HG02852 (cell line): ENCODE results near the gene MCF2L.
"Not testable (repeated sequence)": the region's sequence is repeated elsewhere in the genome, so short reads cannot be mapped to it uniquely, and the experiment has no call there.

Source experiments
- ATAC-seq: cut with Tn5 transposase; IDR thresholded peaks from one replicate; pipeline ENCODE4 v1.9.1; 2021; ENCODE audit warnings: mild to moderate bottlenecking, moderate library complexity; ENCODE audit not compliant: unreplicated experiment

Gene MCF2L

DNA sequence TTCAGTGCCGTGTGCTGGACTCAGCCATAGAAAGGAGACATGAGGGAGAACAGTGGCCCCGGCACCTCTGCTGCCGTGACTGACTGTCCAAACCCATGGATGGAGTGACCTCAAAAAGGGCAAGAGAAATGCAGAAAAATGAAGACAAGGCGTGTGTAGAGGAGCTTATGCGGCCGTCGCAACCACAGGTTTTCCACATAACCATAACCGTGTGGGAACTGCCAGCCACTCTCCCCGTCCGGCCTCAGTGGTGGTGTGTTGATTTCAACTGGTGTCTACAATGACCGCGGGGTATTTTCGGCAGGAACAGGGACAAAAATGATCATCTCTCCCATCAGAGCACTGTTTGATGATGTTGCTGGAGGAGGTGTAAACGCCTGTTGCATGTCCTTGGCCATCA is 93.7 kb downstream of the MCF2L start:
- no peak for ATAC-seq

DNA sequence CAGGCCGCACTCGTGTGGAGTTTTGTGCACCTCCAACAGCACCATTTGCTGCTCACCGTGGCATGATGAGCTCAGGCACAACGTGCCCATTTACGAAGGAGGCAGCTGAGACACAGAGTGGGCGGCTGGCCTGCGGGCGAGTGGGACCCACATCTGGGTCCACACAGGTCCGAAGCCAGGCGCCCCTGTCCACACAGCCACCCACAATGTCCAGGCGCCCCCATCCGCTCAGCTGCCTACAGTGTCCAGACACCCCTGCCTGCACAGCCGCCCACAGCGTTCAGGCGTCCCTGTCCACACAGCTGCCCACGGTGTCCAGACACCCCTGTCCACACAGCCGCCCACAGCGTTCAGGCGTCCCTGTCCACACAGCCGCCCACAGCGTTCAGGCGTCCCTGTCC is 94.1 kb downstream of the MCF2L start:
- ATAC-seq, result no peak

DNA sequence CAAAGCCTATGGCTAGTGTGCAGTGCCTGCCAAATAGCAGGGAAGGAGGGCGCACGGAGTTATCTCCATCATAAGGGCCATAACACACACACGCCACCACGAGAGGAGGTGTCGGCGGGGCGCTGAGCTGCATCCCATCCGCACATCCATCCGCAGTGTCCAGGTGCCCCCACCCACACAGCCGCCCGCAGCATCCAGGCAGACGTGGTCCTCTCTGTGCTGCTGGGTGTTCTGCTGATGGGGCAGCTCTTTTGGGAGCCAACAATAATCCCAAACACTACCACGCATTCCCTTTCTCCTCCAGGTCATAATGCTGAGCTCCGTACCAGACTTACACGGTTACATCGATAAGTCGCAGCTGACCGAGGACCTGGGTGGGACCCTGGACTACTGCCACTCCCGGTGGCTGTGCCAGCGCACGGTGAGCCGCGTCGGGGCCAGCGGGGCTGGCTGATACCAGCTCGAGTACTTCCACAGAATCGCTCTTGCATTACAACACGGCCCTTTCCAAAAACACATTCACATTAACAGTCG is 95.1 kb downstream of the MCF2L start:
- ATAC-seq, result no peak

DNA sequence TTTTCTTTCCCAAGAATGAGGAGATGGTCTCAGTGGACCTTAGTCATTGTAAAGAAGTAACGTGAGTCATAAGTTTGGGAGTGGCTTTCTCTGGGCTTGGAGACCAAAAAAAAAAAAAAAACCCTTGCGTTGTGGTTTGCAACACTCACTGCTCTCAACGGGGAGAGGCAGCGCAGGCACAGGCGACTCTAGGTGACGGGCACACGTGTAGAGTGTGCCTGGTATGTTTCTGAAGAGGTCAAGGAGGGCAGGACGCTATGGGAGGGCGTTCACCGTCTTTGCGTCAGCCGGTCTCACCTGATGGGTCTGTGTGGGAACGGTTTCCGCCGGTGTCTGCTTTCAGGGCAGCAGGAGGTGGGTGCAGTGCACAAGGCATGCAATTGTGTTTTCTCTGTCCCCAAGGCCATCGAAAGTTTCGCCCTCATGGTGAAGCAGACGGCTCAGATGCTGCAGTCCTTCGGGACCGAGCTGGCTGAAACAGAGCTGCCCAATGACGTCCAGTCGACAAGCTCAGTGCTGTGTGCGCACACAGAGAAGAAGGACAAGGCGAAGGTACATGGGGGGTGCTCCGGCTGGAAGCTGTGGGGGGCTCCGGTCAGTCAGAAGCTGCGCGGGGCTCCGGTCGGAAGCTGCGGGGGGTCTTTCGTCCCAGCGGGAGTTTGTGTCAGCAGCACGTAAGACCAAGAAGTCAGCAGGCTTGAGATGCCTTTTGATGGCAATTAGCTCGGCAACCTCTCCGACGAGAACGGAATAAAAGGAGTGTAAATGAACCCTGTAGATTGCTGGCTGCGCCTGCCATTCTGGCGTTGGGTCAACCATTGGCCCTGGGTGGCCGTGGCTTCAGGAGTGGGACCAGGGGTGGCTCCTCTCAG is 95.8 kb downstream of the MCF2L start:
- ATAC-seq, result no peak

DNA sequence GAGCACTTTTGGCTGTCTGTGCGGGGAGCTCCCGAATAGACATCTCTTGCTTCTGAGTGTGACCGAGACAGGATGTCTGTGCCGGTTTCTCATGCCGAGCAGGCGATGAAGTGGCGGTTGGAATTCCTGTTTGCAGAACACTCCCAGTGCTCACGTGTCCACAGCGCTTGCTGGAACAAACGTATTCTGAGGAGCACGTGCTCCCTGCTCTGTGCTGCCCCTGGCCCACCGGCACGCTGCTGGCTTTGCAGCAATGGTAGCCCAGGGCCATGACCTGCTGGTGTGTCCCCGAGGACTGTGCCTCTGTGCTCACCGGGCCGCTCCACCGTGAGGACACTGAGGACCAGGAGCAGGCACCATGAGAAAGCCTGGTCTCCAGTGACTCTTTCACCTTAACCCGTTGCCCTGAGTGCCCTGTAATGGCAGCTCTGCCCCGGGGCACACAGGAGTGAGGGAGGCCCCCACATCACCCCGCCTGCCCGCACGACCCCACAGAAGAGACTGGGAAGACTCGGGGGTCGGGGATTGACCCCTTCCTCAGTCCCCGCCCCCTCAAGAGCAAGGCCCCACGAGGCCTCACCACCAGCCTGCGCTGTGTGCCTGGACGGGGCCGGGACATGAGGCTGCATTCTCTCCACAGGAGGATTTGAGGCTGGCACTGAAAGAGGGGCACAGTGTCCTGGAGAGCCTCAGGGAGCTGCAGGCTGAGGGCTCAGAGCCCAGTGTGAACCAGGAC is 96.6 kb downstream of the MCF2L start:
- no peak for ATAC-seq

DNA sequence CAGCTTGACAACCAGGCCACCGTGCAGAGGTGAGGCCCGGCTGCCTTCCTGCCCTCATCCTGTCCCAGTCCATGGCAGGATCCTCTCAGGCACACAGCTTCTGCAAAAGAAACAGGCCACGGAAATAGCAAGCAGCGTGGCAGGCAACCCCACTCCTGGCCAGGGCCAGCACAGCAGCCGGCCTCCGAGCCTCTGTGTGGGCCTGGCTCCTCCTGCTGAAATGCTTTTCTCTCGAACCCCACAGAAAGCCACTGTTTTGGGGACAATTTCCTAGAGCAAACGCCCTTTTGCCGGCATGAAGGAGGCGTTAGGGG is 97.1 kb downstream of the MCF2L start:
- ATAC-seq, result no peak

DNA sequence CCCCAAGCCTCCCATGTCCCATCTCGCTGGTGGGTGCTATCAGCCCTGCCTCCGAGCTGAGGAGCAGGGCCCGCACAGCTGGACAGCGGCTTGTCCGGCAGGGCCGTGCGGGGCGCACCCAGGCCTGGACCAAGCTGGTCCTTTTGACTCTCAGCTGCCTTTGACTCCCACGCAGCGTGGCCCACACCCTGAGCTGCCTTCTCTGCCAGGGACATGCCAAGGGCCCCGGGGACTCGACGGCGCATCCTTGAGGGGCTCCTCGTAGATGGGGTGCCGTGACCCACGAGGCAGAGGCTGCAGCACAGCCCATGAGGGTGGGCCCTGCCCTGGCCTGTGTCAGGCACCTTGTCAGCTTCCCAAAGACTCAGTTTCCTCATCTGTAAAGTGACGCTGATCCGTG is 97.7 kb downstream of the MCF2L start:
- no peak for ATAC-seq

DNA sequence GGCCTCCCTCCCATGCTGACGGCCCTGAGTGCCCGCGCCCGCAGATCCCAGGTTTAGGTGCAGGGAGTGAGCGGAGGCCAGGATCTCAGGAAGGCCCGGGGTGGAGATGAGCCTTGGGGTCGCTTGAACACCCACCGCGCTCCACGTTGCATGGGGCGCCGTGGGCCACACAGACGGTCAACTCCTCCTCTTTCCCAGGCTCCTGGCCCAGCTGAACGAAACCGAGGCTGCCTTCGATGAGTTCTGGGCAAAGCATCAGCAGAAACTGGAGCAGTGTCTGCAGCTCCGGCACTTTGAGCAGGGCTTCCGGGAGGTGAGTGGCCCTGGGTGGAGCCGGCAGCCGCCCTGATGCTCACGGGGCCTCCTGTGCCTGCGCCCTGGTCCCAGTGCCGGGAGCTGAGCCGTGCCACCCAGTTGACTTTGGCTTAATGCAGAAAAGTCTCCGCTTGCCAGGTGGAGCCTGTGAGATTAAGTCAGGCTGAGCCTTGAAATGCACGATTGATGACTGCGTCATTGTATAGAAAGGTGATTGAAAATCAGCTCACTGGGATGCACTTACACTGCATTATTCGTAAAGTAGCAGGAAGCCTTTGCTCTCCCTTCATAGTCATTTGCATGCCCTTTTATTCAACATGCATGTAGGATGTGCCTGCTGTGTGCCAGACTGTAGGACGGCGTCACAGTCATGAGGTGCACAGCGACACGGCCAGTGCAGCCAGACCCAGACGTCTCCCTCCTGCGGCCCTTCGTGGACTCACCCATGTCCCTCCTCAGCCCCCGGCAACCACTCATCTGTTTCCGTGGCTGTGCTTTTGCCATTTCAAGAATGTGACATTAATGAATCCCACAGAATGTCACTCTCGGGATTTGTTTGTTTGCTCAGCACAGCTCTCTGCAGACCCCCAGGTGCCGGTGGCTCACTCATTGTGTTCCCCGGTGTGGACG is 101.1 kb downstream of the MCF2L start:
- ATAC-seq, result no peak

DNA sequence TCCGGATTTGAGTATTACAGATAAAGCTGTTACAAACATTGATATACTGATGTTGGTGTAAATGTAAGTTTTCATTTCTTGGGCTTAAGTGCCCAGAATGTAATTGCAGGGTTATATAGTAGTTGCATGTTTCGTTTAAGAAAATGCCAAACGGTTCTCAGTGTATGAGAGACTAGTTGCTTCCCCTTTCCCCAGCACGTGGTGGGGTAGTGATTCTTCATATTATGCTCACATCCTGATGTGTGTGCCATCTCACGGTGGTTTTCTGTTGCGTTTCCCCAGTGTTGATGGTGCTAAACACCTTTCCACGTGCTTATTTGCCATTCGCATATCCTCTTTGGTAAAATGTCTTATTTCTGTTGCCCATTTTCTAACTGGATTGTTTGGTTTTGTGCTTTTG is 101.8 kb downstream of the MCF2L start:
- no peak for ATAC-seq

DNA sequence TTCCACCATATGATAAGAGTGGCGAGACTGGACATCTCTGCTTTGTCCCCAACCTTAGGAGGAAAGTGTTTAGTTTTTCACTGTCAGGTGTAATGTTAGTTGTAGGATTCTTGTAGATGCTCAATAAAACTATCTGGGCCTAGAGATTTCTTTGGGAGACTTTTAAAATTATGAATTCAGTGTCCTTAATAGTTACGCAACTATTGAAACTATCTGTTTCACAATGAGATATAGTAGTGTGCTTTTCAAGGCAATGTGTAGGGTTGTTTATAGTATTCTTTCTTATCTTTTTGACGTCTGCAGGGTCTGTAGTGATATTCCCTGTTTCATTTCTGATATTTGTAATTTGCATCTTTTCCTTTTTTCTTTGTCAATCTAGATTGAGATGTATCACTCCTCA is 103.4 kb downstream of the MCF2L start:
- no peak for ATAC-seq

DNA sequence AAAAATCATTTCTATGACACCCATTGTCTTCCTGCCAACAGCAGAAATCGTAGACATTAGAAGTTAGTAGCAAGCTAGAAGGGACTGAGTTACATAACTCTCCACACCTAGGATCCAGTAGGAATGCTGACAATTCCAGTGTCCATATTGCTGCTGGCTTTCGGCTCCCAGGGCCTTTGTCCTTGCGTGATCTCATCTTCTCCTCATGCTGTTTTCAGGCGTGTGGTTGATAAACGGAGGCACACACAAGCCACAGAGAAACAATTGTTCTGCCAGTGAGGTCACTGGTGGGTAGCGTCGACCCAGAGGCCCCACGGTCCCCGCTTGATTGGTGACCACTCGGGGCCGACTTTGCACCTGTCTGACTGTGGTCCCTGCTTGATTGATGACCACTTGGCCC is 104.9 kb downstream of the MCF2L start:
- ATAC-seq, result no peak

DNA sequence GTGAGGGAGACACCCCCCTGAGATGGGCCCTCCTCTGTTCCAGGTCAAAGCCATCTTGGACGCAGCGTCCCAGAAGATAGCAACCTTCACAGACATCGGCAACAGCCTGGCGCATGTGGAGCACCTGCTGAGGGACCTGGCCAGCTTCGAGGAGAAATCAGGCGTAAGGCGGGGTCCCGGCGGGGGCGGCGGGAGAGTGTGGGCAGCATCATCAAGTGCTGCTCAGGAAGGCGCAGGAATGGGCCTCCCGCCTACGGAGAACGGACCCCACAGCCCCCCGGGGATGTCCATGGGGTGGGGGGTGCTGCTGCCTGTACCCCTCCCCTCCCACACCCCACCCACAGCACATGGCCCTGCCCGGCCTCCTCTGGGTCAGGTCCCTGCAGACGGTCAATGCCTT is 105.4 kb downstream of the MCF2L start:
- ATAC-seq, result no peak

DNA sequence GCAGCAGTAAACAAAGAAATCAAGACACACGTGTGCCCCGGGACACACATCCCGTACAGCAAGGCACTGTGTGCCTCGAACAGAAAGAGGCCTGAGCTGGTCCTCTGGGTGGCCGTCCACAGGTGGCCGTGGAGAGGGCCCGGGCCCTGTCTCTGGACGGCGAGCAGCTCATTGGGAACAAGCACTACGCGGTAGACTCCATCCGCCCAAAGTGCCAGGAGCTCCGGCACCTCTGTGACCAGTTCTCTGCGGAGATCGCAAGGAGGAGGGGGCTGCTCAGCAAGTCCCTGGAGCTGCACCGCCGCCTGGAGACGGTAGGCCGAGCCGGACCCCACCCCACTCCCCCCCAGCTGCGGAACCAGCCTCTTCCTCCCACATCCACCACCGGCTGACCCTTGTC is 105.9 kb downstream of the MCF2L start:
- no peak for ATAC-seq

DNA sequence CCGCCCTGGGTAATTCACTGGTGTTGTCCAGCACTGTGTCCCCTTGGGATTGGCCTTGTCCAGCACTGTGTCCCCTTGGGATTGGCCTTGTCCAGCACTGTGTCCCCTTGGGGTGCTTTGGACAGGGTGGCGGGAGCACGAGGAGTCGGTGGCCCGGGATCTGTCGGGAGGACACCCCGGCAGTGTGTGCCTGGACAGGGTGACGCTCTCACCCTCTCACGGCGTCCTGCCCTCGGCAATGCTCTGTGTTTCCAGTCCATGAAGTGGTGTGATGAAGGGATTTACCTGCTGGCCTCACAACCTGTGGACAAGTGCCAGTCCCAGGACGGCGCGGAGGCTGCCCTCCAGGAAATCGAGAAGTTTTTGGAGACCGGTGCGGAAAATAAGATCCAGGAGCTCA is 106.7 kb downstream of the MCF2L start:
- no peak for ATAC-seq

DNA sequence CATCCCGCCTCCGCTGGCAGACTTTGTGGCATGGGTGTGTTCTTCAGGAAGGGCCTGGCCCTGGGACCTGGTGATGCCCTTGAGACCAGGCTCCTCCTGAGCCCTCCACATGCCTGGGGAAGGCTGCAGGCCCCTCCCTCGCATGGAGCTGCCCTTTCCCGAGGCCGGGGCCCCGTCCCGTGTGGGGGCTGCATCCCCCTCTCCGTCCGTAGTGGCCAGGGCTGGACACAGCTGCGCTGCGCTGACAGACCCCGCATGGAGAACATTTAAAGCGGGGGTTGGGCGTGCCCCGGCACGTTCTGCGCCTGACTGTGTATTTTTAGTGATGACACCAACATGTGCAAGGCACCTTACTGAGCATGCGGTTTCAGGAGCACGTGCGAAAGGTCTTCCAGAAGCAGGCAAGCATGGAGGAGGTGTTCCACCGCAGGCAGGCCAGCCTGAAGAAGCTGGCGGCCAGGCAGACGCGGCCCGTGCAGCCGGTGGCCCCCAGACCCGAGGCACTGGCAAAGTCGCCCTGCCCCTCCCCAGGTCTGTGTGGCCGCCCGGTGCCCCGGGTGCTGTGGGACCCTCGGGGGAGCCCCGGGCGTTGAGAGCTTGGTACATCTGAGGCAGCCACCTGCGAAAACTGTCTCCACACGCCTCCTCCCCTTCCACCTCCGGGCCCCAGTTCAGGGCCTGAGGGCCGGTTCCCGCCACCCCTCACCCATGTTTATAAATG is 107.8 kb downstream of the MCF2L start:
- ATAC-seq, result no peak

DNA sequence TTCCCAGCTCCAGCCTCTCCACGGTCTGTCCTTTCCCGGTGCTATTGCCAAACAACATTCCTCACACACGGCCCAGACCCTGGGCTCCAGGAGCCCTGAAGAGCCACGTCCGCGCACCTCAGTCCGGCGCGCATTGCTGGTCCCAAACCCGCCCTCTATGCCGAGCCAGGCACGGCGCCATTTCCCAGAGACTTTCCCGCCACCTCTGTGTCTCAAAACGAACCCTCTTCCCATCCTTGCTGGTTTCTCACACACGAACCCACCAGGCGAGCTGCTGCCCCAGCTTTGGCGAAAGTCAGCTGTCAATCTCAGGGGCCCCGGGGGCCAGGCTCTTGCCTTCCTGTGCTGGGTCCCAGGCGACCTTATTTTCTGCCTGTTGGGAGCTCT is 108.5 kb downstream of the MCF2L start:
- no peak for ATAC-seq

DNA sequence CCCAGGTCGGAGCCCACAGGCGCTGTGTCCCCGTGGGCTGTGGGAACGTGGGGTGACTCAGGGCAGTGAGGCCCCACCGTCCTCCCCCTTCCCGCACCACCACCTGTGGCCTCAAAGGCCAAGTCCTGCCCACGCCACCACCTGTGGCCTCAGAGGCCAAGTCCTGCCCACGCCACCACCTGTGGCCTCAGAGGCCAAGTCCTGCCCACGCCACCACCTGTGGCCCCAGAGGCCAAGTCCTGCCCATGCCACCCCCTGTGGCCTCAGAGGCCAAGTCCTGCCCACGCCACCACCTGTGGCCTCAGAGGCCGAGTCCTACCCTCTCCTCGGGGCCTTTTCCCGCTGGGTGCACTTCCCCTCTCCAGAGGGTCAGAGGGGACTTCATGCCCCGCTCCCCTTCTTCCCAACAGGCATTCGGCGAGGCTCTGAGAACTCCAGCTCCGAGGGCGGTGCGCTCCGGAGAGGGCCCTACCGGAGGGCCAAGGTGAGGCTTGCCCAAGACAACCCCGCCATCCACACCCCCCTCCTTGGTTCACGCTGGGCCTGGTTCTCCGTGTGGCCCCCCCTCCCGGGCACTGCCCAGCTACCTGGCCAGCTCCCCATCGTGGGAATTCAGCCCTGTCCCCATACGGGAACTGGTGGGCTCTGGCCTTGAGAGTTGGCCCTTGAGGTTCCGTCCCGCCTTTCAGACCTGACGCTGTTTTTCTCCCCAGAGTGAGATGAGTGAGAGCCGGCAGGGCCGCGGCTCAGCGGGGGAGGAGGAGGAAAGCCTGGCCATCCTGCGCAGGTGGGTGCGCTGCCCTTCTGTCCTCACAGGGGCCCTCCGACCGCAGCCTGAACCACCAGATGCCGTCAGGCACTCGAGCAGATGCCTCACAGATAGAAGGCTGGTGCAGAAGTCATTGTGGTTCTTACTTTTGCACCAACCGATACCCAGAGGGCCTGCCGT is 109.2 kb downstream of the MCF2L start:
- no peak for ATAC-seq

DNA sequence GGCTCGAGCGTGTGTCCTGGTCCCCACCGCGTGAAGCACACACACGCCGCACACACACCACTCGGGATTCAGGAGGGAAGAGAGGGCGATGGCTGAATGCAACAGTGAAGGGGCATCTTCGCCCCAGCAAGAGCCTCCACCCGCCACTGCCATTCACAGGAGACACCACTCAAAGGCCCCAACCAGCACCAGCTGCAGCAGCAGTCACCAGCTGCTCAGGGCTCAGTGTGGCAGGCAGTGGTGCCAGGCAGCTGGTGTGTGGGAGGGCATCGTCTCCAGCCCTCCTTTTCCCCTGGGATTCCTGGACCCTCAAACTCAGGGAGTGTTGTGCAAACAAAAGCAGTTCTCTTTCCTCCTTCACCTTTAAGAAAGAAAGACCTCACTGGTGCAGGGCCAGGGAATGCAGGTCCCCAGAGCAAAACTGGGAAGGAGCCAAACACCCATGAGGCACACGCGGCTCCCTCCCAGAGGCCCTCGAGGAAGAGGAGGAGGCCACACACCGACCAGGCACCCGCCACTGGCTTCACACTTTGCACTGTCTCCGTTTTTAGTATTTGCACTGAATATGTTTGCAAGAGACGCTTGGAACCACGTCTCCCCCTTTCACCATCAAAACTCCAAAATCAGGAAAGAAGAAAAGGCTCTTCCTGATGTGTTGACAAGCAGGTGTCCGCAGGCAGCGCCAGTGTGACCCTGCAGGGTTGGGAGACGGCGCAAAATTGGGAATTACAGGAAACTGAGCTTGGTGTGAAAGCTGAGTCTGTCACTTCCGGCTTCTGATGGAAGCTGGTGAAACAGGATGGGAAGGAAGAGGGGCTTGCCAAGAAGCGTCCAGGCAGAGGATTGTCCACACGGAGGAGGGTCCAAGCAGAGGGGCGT is 110.1 kb downstream of the MCF2L start:
- ATAC-seq, result no peak

DNA sequence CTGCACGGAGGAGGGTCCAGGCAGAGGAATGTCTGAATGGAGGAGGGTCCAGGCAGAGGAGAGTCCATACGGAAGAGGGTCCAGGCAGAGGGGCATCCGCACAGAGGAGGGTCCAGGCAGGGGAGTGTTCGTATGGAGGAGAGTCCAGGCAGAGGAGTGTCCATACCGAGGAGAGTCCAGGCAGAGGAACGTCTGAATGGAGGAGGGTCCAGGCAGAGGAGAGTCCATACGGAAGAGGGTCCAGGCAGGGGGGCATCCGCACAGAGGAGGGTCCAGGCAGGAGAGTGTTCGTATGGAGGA is 110.7 kb downstream of the MCF2L start:
- not testable (repeated sequence) for ATAC-seq
